GM12864 (cell line): Measurements from ENCODE around the gene TRIM14.

Experiments used
- DNase-seq: peaks from one replicate; pipeline ENCODE4 v3.0.0-alpha.2; 2011; ENCODE audit warnings: low read depth
- H3K4me3 ChIP-seq: 2 replicates; pipeline ENCODE4 v1.5.1; 2011; ENCODE audit warnings: mild to moderate bottlenecking, low read depth, low read length, control low read depth
- TF ChIP-seq, protein P1 (sequence below): IDR thresholded peaks from 2 replicates; pipeline ENCODE4 v1.5.1; 2011; ENCODE audit warnings: low read depth, mild to moderate bottlenecking, moderate library complexity, low read length, control low read depth, inconsistent platforms; ENCODE audit errors: missing control alignments

TRIM14 gene

DNA sequence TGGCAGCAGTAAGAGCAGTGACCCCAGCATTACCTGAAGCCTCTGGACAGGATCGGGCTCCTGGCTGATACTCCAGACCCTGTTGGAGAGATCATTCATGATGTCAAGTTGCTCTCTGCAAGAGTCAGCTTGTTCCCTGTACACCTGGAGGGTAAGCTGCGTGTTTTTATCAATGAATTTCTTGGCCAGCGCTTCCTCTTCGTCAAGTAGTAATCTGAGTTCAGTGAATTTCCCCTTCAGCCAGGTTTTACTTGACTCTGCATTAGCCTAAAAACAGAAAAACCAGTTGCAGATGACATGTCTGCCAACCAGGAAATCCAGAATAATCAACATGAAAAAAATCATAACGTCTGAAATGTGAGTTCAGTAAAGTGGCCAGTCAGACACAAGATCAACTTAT, 19.1 kb downstream of the TRIM14 start:
- TF ChIP-seq, protein P1, sequence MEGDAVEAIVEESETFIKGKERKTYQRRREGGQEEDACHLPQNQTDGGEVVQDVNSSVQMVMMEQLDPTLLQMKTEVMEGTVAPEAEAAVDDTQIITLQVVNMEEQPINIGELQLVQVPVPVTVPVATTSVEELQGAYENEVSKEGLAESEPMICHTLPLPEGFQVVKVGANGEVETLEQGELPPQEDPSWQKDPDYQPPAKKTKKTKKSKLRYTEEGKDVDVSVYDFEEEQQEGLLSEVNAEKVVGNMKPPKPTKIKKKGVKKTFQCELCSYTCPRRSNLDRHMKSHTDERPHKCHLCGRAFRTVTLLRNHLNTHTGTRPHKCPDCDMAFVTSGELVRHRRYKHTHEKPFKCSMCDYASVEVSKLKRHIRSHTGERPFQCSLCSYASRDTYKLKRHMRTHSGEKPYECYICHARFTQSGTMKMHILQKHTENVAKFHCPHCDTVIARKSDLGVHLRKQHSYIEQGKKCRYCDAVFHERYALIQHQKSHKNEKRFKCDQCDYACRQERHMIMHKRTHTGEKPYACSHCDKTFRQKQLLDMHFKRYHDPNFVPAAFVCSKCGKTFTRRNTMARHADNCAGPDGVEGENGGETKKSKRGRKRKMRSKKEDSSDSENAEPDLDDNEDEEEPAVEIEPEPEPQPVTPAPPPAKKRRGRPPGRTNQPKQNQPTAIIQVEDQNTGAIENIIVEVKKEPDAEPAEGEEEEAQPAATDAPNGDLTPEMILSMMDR: no peak
- H3K4me3 ChIP-seq: no peak overlapping the region; the same call in 1 of the 2 replicates
- no peak for DNase-seq

DNA sequence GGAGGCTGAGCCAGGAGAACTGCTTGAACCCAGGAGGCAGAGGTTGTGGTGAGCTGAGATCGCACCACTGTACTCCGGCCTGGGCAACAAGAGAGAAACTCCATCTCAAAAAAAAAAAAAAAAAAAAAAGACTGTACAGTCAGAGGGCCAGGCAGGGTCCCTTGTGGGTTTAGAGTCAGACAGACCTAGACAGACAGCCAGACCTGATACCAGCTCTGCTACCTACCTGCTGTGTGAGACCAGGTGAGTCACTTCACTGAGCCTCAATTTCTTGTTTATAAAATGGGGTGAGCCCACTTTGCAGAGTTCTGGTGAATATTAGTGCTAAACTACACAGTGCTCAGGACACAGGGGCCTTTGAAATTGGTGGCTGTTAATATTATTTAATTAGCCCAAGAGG, 19.7 kb downstream of the TRIM14 start:
- no peak for DNase-seq
- TF ChIP-seq, protein P1: no peak
- H3K4me3 ChIP-seq: no peak overlapping the region

DNA sequence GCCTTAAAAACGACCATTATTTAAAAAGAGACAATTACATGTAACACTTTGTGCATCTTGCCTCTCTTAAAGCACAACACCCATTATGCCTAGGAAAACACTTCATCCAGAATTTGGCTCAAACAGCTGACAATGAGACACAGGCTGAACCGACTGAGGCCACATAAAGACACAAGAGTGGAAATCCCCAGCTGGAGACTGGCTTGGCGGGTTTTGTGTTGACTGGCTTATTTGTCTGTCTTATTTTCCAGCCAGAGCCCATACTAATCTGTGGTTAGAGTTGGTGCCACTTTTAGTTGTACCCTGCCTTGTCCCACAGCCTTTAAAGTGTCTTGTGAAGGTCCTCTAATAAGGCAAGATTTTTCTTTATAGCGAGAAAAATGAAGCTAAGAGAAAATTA, 21.2 kb downstream of the TRIM14 start:
- H3K4me3 ChIP-seq: no peak overlapping the region
- TF ChIP-seq, protein P1: no peak
- DNase-seq: no peak

DNA sequence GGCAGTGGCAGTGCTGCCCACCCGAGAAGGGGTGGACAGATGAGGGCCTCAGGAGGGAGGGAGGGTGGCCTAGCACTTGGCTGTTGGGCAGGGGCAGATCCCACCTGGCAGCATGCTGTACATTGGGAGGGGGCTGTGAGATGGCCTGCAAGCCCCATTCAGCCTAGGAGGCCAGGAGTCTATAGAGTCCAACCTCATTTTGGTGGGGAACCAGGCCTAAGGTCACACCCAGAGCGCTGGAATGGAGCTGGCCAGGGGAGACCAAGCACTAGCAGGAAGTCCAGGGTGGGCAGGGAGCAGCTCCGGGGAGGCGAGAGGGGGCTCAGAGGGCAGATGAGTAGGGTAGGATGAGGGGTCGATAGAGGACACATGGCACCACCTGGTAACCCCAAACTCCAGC, 22.9 kb downstream of the TRIM14 start:
- H3K4me3 ChIP-seq: no peak overlapping the region
- TF ChIP-seq, protein P1: no peak
- DNase-seq: no peak

DNA sequence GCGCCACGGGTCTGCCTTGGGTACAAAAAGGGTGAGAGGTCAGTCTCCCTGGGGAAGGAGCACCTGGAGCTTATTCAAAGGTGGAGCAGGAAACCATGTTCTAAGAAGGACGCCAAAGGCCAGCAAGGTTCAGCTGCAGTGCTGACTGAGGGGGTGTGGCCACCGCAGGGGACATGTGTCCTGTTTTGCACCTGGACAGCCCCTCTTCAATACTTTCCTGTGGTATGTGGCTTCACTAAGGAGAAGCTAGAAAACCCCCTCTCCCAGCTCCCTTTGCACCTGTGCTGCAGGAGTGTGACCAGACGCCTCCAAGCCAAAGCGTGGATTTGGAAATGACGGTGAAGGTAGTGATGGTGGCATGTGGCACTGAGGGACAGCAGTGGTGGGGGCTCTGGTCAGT, 23.6 kb downstream of the TRIM14 start:
- no peak for DNase-seq
- no peak overlapping the region for H3K4me3 ChIP-seq
- TF ChIP-seq, protein P1: no peak

DNA sequence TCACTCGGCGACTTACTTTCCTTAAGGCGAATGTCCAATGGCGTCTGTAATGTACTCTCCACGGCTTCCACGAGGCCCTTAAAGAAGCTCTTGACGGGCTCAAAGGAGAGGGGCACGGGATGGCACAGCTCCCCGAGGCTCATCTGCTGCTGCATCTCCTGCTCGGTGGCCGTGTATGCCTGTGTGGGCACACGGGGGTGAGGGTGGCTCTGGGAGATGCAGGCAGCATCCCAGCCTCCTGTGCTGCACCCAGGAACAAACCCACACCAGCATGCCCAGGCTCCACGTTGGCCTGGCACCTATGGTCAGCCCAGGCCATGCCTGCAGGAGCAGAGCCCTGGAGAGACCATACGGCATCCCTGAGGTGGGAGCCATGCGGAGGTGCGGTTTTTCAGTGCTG, 24.2 kb downstream of the TRIM14 start:
- no peak overlapping the region for H3K4me3 ChIP-seq
- DNase-seq: no peak
- TF ChIP-seq, protein P1: no peak

DNA sequence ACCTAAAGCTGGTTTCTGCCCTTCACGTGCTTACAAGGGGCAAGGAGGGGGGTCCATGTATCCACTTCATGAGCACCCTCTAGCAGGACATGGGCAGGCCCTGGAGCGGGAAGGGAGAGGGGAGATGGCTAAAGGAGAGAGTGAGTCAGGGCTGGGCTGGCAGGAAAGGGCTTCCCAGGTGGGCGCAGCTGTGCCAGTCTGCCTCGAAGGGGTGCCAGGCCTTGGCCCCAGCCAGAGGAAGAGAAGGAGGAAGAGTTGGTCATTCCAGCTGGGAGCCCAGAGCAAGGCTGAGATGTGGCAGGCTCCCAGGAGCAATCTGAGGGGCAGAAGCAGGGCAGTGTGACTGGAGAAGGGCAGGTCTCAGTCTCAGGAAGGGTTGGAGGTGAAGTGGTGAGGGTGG, 24.7 kb downstream of the TRIM14 start:
- H3K4me3 ChIP-seq: no peak overlapping the region
- no peak for DNase-seq
- TF ChIP-seq, protein P1: no peak
